WERI-Rb-1 (cell line): ENCODE measurements around the gene NPS.

Source experiments
- DNase-seq: peaks from one replicate; pipeline ENCODE4 v3.0.0-alpha.2; 2020
- H3K27ac ChIP-seq: fragments of 250-450 bp; sonication (Bioruptor Pico); 2 replicates; pipeline ENCODE4 v1.5.1; 2020; ENCODE audit warnings: mild to moderate bottlenecking, moderate library complexity
- H3K27me3 ChIP-seq: fragments of 250-450 bp; sonication (Bioruptor Pico); 2 replicates; pipeline ENCODE4 v1.5.1; 2021; ENCODE audit warnings: mild to moderate bottlenecking, low read depth, moderate library complexity; ENCODE audit not compliant: insufficient read depth, severe bottlenecking
- H3K36me3 ChIP-seq: fragments of 250-450 bp; sonication (Bioruptor Pico); 2 replicates; pipeline ENCODE4 v1.5.1; 2020; ENCODE audit warnings: mild to moderate bottlenecking, moderate library complexity
- H3K4me3 ChIP-seq: 2 replicates; pipeline ENCODE4 v1.5.1; 2011; ENCODE audit warnings: low read depth, mild to moderate bottlenecking, control low read depth, low read length
- H3K9me3 ChIP-seq: fragments of 250-450 bp; sonication (Bioruptor Pico); 2 replicates; pipeline ENCODE4 v1.5.1; 2021; ENCODE audit warnings: mild to moderate bottlenecking, moderate library complexity; ENCODE audit not compliant: severe bottlenecking
- TF ChIP-seq, protein P1 (sequence below): IDR thresholded peaks from 2 replicates; pipeline ENCODE4 v1.5.1; 2011; ENCODE audit warnings: low read depth, mild to moderate bottlenecking, control low read depth, inconsistent platforms, low read length

The NPS gene

GRCh38 chr10:127532659-127533058, 16.4 kb upstream of the NPS start:
- H3K9me3 ChIP-seq, result no peaks in the 10 kb centered on the region
- no peak for DNase-seq
- H3K4me3 ChIP-seq, result no peak overlapping the region
- H3K36me3 ChIP-seq, result no peaks in the 10 kb centered on the region
- no peak overlapping the region for H3K27ac ChIP-seq
- TF ChIP-seq, protein P1, sequence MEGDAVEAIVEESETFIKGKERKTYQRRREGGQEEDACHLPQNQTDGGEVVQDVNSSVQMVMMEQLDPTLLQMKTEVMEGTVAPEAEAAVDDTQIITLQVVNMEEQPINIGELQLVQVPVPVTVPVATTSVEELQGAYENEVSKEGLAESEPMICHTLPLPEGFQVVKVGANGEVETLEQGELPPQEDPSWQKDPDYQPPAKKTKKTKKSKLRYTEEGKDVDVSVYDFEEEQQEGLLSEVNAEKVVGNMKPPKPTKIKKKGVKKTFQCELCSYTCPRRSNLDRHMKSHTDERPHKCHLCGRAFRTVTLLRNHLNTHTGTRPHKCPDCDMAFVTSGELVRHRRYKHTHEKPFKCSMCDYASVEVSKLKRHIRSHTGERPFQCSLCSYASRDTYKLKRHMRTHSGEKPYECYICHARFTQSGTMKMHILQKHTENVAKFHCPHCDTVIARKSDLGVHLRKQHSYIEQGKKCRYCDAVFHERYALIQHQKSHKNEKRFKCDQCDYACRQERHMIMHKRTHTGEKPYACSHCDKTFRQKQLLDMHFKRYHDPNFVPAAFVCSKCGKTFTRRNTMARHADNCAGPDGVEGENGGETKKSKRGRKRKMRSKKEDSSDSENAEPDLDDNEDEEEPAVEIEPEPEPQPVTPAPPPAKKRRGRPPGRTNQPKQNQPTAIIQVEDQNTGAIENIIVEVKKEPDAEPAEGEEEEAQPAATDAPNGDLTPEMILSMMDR, result no peak
- H3K27me3 ChIP-seq, result no peaks in the 10 kb centered on the region

DNA sequence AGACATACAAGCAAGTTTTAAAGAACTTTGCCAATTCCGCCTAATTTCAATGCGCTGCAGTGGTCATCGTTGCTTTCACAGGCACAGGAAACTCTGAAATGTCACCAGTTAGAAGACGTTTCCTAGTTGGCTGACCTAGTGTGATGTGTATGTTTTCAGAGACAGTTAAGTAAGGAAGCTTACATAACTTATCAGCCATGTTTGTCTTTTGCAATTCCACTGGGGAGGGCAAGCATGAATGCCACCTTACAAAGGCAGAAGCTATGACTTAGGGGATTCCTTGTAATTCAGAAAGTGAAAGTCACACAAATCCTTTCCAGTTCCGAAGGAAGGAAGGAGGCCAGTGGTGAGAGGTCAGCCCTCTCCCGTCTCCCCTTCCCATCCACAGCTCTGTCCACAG, 15.0 kb upstream of the NPS start:
- no peaks in the 10 kb centered on the region for H3K36me3 ChIP-seq
- no peaks in the 10 kb centered on the region for H3K9me3 ChIP-seq
- no peak overlapping the region for H3K27ac ChIP-seq
- H3K27me3 ChIP-seq, result no peaks in the 10 kb centered on the region
- no peak for DNase-seq
- H3K4me3 ChIP-seq, result no peak overlapping the region
- TF ChIP-seq, protein P1, result no peak

GRCh38 chr10:127534496-127534895, 14.6 kb upstream of the NPS start:
- Histone ChIP-seq H3K4me3 (no peak overlapping the region), H3K27ac (no peak overlapping the region), H3K27me3 (no peaks in the 10 kb centered on the region), H3K9me3 (no peaks in the 10 kb centered on the region), H3K36me3 (no peaks in the 10 kb centered on the region)
- TF ChIP-seq, protein P1, result no peak
- no peak for DNase-seq

DNA sequence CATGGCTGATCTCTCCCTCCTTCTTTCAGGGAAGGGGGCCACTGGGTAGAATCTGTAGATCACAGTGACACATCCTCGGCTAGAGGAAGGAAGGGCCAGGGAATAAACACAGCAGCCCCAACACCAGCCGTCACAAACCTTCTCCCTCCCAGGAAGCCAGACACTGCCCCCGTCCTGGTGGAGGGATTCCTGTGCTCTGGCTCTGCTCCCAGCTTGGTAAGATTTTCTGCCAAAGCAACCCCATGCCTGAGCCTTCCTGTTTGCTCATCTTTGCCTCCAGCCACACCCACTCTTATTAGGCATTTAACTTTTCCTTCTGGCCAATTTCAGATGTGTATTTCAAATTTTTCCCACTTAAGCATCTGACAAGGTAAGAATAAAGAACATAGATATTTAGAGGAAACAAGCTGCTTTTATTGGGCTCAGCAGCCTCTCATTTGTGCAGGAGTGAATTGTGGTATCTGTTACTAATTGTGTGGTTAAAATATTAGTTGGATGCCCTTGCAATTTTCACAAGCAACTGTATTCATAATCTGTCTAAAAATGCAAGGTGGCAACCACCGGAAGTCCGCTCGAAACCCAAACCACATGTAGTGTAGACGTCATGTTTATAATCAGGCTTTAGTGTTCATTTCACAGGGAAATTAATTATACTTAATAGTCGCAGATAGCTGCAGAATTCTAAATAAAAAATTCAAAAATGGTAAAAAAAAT, 13.2 kb upstream of the NPS start:
- H3K27ac ChIP-seq, result no peak overlapping the region
- TF ChIP-seq, protein P1, result no peak
- no peak overlapping the region for H3K4me3 ChIP-seq
- DNase-seq, result no peak
- H3K27me3 ChIP-seq, result no peaks in the 10 kb centered on the region
- H3K36me3 ChIP-seq, result no peaks in the 10 kb centered on the region
- H3K9me3 ChIP-seq, result no peaks in the 10 kb centered on the region

DNA sequence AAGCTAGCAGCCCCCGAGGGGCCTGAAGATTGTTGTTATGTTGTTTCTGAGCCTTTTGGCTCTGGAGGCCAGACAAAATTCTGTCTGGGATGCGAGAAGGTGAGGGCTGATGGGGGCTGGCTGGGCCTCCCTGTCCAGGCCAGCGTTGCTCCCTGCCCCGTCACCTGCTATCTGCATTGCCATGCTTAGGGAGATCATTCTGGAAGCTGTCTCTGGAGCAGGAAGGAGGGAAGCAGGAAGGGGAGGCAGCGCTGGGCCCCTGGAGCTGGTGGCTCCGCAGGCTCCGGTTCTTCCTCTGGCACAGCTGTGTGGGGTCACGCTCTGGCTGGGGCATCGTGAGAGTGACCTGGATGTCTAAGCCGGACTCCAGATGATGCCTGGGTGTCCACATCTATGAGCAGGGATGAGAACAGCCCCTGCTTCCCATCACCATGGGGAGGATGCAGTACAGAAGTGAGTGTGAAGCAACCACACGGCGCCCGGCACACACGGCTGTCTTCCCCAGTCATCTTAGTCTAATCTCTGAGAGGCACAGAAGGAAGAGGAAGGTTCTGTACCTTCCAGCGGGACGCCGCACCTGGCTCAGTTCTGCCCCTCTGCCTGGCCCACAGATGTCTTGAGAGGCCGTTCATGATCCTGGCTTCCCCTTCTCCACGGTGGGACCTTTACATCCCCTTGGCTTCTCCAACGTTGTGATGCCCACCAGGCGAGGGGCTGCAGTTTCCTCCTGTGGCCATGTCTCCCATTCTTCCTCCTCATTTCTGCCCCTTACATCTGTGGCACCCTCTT, 11.9 kb upstream of the NPS start:
- TF ChIP-seq, protein P1, result no peak
- no peaks in the 10 kb centered on the region for H3K27me3 ChIP-seq

More for the DNA sequence above, 11.9 kb upstream of the NPS start:
- Histone ChIP-seq H3K9me3 (no peaks in the 10 kb centered on the region), H3K36me3 (no peaks in the 10 kb centered on the region), H3K4me3 (no peak overlapping the region), H3K27ac (no peak overlapping the region)
- DNase-seq, result no peak
